Retina (tissue), 1 donor: ENCODE measurements around the gene UGT3A1.
"Not testable (repeated sequence)": the region's sequence is repeated elsewhere in the genome, so short reads cannot be mapped to it uniquely, and the experiment has no call there.

Experiments used
- DNase-seq: peaks from one replicate; pipeline ENCODE4 v3.0.0-alpha.2; 2016

The UGT3A1 gene, protein sequence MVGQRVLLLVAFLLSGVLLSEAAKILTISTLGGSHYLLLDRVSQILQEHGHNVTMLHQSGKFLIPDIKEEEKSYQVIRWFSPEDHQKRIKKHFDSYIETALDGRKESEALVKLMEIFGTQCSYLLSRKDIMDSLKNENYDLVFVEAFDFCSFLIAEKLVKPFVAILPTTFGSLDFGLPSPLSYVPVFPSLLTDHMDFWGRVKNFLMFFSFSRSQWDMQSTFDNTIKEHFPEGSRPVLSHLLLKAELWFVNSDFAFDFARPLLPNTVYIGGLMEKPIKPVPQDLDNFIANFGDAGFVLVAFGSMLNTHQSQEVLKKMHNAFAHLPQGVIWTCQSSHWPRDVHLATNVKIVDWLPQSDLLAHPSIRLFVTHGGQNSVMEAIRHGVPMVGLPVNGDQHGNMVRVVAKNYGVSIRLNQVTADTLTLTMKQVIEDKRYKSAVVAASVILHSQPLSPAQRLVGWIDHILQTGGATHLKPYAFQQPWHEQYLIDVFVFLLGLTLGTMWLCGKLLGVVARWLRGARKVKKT

DNA sequence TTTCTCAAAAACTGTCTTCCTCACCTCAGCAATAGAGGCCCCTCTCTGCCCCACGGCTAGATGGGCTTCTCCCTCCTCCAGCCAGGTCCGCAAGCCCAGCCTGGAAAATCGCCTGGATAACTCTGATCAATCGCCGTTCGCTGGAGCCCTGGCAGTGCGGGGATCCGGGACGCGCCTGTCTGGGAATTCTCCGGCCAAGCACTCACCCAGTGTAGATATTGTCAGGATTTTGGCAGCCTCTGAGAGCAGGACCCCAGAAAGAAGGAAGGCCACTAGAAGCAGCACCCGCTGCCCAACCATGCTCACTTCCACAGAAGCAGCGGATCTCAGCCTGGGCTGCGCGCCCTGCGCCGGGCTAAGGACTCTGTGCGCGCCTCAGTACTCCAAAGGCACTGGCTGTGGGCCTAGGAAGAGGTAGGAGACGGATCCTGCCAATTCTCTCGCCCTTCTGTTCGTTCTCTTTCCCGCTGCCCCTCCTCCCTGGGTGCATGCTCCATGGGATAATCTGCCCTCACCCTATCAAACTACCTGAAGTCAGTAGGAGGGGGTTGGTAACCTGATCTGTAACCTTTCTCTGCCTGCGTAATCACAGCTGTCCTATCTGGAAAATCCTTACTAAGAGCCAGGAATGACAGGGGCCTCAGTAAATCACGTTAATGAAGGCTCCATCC lies at the start of gene UGT3A1:
TSS of gene UGT3A1 (minus strand) at position 450 of the 671 bp plus-strand sequence. CDS start at position 300, 150 bp downstream.
- DNase-seq: peak; percentile 33

DNA sequence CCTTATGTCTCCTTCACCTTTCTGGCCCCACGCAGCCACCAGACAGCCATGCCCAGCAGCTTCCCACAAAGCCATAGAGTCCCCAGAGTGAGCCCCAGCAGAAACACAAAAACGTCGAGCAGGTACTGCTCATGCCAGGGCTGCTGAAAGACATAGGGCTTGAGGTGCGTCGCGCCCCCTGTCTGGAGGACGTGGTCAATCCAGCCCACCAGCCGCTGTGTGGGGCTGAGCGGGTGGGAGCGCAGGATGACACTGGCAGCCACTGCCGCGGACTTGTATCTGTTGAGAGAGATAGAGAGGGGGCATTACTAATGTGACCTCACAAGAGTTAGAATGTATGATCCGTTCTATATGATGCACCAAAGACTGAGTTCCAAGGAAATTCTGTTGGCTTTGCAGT lies 44.5 kb upstream of the UGT3A1 start:
- DNase-seq: no peak

- DNase-seq: not testable (repeated sequence)
Observed at GRCh38 chr5:36034536-36035134, 43.4 kb upstream of the UGT3A1 start.

GRCh38 chr5:36033486-36033885 lies 42.3 kb upstream of the UGT3A1 start:
- no peak for DNase-seq

DNA sequence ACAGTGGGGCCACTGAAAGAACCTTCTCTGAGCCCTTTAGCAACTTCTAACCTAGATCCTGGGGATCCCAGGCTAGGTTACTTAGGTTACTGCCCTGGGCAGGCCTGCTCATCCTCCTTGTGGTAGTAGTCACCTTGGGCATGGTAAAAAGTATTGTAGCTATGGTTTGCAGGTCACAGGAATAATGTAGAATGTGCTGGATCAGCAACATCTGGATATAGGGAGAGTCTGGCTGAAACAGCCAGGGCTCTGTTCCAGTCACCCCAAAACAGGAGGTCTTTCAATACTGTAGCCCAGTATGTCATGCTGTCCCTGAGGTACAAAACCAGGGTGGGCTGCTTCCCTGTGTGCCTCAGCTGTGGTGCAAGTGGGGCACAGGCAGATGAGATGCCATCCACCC lies 41.9 kb upstream of the UGT3A1 start:
- DNase-seq: no peak

GRCh38 chr5:36031223-36031622 lies 40.0 kb upstream of the UGT3A1 start:
- no peak for DNase-seq

- no peak for DNase-seq
Observed at GRCh38 chr5:36029914-36030313, 38.7 kb upstream of the UGT3A1 start.

DNA sequence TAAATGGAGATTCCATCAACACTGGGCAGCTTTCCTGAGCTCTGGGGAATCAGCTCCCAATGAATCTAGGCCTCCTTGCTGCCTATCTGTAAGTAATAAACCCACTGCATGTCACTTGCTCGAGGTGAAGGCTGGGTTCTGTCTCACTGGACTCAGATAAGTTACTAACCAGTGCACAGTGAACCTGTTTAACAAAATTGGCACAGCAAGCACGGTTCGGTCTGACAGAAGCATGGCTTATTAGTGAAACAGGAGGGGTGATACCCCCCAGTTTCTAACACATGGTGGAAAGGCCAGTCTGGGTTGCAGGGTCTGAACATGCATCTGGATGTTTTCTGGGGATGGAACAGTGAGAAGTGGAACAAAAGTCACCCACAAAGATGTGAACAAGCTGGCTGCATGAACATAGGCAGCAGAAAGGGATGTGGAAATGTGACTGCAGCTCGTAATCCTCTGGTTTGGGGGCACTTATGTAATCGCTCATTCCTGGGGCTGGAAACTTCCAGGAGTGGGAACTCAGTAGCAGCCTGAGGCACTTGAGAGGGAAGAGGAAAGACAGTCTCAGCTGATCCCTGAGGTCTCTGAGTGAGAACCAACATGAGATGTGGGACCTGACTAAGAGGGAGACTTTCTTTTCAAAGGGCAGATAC lies 37.8 kb upstream of the UGT3A1 start:
- no peak for DNase-seq

DNA sequence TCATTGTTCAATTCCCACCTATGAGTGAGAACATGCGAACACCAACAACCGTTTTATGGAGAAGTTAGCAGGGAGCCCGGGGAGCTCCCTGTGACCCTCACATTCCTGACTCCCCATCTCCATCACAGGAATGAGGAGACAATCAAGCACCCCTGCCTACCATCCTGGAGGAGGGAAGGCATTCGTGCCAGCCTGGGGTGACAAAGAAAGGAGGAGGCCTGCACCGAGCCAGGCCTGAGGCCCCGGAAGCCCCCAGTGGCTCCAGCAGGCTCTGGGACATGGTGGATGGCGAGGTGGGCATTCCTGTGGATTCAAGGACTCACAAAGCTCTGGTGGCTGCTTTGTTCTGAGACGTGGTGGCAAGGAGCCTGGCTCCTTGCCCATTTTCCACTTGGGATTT lies 36.5 kb upstream of the UGT3A1 start:
- no peak for DNase-seq

DNA sequence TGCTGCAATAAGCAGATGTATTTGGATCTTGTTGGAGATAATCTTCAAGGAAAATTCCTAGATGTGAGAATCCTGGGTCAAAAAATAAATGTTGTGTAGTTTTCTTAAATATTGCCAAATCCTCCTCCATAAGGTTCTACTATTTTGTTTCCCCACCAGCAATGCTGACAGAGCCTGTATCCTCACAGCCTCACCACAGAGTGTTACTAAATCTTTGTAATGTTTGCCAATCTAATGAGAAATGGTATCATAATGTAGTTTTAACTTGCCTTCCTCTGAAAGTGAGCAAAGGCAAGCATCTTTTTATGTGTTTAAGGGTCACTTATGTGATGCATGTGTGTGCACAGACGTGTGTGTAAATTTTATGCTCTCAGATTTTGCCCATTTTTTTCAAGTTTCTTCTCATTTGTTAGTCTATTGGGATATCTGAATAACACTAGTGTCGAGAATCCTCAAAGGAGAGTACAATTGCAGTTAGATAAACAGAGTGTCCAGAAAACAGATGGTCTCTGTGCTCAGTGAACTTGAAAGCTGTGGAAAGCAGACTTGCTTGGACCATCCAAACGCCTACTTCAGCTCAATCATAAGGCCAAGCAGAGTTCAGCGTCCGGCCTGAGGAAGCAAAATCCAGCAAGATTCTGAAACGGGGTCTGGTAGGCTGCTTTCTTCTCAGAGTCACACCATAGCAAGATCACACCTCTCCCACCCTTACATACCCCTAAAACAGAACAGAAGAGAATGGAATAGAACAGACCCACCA lies 35.7 kb upstream of the UGT3A1 start:
- no peak for DNase-seq

- DNase-seq: not testable (repeated sequence)
Observed at GRCh38 chr5:36022246-36022645, 31.1 kb upstream of the UGT3A1 start.

DNA sequence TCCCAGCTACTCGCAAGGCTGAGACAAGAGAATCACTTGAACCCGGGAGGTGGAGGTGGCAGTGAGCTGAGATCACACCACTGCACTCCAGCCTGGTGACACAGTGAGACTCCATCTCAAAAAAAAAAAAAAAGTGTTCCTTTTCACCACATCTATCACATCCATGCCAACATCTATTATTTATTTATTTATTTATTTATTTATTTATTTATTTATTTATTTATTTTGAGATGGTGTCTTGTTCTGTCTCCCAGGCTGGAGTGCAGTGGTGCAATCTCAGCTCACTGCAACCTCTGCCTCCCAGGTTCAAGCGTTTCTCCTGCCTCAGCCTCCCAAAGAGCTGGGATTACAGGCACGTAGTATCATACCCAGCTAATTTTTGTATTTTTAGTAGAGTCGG lies 28.4 kb upstream of the UGT3A1 start:
- not testable (repeated sequence) for DNase-seq

GRCh38 chr5:36017622-36018021 lies 26.4 kb upstream of the UGT3A1 start:
- DNase-seq: no peak

DNA sequence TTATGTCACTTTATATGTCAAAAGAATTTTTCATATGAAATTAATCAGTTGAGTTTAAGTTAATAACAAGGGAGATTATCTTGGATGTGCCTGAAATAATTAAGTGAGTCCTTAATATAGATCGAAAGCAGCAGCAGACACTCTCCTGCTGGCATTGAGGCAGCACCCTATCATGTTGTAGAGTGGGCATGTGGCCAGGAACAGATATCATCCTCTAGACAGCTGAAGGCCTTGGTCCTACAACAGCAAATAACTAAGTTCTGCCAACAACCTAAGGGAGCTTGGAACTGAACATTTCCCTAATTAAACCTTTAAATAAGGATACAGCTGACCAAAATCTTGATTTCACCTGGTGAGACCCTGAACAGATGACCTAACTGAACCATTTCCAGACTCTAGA lies 25.8 kb upstream of the UGT3A1 start:
- DNase-seq: no peak

GRCh38 chr5:36013182-36013581 lies 22.0 kb upstream of the UGT3A1 start:
- DNase-seq: no peak

- no peak for DNase-seq
Observed at GRCh38 chr5:36009698-36010097, 18.5 kb upstream of the UGT3A1 start.

- no peak for DNase-seq
Observed at GRCh38 chr5:36007366-36007765, 16.2 kb upstream of the UGT3A1 start.

GRCh38 chr5:36006163-36006562 lies 15.0 kb upstream of the UGT3A1 start:
- DNase-seq: no peak

- no peak for DNase-seq
Observed at GRCh38 chr5:36001032-36001431, 9.8 kb upstream of the UGT3A1 start.

- DNase-seq: no peak
Observed at GRCh38 chr5:35999547-35999946, 8.4 kb upstream of the UGT3A1 start.

- DNase-seq: no peak
Observed at GRCh38 chr5:35996076-35996475, 4.9 kb upstream of the UGT3A1 start.

DNA sequence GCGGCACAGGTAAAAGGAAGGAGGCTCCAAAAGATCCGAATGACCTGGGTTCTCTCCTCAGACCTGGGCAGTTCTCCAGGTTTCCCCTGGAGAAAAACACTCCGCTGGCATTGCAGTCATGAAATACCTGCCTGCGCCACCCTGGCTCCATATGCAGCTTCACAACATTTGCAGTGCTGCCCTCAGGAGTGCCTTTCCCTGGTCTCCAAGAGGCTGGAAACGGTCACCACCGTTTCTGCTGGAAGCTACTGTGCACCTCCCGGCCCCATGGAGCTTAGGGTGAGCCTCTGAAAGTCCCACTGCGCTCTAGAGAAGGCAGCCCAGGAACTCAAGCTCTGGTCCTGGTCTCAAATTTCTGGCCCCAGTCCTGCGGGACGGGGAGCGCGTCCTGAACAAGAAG lies 670 bp downstream of the UGT3A1 start:
- DNase-seq: no peak
